SK-N-MC (cell line): ENCODE data around the gene THADA.

Source experiments
- EZH2 ChIP-seq: fragments of 200-600 bp; sonication (generic); IDR thresholded peaks from one replicate; pipeline ENCODE4 v1.6.1; 2017; ENCODE audit warnings: antibody characterized with exemption
- FOXP2 ChIP-seq: optimal IDR thresholded peaks from 2 replicates; pipeline ENCODE3; 2011; ENCODE audit warnings: mild to moderate bottlenecking, moderate library complexity; ENCODE audit not compliant: insufficient read depth; ENCODE audit errors: extremely low read length, control extremely low read depth
- POLR2AphosphoS5 ChIP-seq: IDR thresholded peaks from 2 replicates; pipeline ENCODE4 v1.6.1; 2012; ENCODE audit warnings: mild to moderate bottlenecking, low read depth, low read length, borderline replicate concordance

- TF ChIP-seq POLR2AphosphoS5 (no peak), EZH2 (no peak), FOXP2 (no peak)
Measured at GRCh38 chr2:43441195-43441594, 154.6 kb downstream of the THADA start.
